AG04449 (cell line): Measurements from ENCODE around the gene COX10.
"Not testable (repeated sequence)": the region's sequence is repeated elsewhere in the genome, so short reads cannot be mapped to it uniquely, and the experiment has no call there.

Experiments used
- CTCF ChIA-PET: fragments of 350-600 bp; formaldehyde crosslinking; extraction: SDS; loops from one replicate; lab custom pipeline; 2021; ENCODE audit warnings: antibody characterized with exemption; lab: Yijun Ruan, JAX
- POLR2A ChIA-PET: fragments of 400-600, 350-600 bp; formaldehyde crosslinking; extraction: SDS; loops from one replicate; lab custom pipeline; 2020; ENCODE audit warnings: antibody characterized with exemption, inconsistent platforms; lab: Yijun Ruan, JAX
- DNase-seq: peaks from one replicate; pipeline ENCODE4 v3.0.0-alpha.2; 2010; ENCODE audit warnings: low read depth, low spot score
- H3K4me3 ChIP-seq: 2 replicates; pipeline ENCODE4 v1.5.1; 2011; ENCODE audit warnings: low read depth, mild to moderate bottlenecking, control low read depth, low read length
- TF ChIP-seq, protein P1 (sequence below): IDR thresholded peaks from one replicate; pipeline ENCODE4 v1.5.1; 2011; ENCODE audit warnings: mild to moderate bottlenecking, moderate library complexity, low read length, control low read depth, inconsistent platforms; ENCODE audit not compliant: insufficient read depth; ENCODE audit errors: missing control alignments

The COX10 gene

DNA sequence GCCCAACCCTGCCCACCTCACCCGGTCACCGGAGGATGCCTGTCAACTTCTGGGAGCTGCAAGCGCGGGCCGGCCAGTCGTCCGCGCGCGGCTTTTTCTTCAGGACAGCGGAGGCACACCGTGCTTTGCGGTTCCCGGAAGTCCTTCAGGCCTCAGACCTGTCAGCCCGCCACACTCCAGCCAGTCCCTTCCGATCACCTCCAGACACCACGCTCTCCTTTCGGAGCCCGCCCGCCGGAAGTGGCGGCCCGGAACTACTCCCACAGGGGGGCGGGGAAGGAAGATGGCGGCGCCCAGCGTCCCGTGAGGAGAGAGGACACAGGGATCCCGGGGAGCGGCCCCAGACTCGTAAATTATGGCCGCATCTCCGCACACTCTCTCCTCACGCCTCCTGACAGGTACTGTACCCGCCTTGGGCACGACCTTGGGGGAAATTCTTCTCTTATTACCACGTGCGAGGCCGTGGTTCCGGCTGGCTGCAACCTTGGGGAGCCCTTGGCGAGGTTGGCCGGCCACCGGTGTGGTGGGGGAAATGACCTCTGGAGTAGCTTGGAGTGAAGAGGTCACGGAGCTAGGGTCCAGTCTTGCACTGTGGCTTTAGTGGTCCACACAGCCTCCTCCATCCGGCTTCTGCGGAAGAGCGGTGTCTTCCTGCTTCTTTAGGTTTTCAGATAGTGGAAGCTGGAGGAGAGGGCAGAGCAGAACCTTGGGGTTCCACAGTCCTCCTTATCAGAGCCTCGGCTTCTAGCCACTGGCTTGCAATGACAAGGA is at the start of gene COX10:
COX10 (plus strand) TSS at position 254 of the 771 bp plus-strand sequence; CDS start at position 356, 102 bp downstream.
- peak within 1 kb of the TSS; percentile 96 for H3K4me3 ChIP-seq
- ChIA-PET CTCF (no interaction called here), POLR2A (interaction anchor here (0.7 to 0.9 kb wide), 2 partner anchors 234 to 960 kb away, joined by 3 read pairs; no protein-coding TSS in a partner anchor)
- DNase-seq, result no peak
- TF ChIP-seq, protein P1, sequence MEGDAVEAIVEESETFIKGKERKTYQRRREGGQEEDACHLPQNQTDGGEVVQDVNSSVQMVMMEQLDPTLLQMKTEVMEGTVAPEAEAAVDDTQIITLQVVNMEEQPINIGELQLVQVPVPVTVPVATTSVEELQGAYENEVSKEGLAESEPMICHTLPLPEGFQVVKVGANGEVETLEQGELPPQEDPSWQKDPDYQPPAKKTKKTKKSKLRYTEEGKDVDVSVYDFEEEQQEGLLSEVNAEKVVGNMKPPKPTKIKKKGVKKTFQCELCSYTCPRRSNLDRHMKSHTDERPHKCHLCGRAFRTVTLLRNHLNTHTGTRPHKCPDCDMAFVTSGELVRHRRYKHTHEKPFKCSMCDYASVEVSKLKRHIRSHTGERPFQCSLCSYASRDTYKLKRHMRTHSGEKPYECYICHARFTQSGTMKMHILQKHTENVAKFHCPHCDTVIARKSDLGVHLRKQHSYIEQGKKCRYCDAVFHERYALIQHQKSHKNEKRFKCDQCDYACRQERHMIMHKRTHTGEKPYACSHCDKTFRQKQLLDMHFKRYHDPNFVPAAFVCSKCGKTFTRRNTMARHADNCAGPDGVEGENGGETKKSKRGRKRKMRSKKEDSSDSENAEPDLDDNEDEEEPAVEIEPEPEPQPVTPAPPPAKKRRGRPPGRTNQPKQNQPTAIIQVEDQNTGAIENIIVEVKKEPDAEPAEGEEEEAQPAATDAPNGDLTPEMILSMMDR, result no peak

DNA sequence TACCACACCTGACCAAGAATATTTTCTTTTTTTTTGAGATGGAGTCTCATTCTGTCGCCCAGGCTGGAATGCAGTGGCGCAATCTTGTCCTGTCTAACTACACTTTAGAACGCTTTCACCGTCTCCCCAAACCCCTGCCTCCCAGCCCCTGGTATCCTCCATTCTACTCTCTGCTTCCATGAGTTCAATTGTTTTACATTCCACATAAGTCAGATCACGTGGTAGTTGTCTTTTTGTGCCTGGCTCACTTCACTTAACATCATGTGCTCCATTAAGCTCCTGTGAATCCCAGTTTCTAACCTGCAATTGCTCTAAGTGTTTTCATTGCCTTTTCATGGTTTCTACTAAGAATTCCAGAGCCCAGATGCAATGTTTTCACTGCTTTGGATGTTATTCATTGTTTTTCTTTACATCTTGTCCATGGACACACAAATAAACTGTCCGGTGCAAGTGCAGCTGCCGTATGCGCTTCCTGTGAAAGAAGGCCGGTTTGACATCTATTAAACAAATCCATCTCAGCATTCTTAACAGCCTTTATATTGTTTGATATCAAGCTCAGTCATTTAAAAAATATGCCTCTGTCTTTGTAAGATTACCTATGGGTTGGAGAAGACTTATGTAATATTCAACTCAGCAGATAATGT is 47.5 kb upstream of the COX10 start:
- POLR2A ChIA-PET, H3K4me3 ChIP-seq, DNase-seq, CTCF ChIA-PET: not testable (repeated sequence)

DNA sequence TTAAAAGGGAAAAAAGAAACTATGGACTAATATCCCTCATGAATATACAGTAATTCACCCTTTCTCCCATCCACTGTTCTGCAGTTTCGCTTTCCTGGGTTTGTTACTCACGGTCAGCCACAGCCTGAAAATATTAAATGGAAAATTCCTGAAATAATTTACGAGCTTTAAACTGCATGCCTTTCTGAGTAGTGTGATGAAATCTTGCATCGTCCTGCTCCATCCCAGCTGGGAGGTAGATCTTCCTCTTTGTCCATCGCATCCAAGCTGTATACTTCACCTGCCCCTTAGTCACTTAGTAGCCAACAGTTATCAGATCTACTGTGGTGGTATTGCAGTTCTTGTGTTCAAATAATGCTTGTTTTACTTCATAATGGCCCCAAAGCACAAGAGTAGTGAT is 39.5 kb upstream of the COX10 start:
- CTCF ChIA-PET, result interaction anchor here (0.9 kb wide), 1 partner anchor 13 kb away, joined by 3 read pairs; no protein-coding TSS in a partner anchor
- DNase-seq, POLR2A ChIA-PET, H3K4me3 ChIP-seq: not testable (repeated sequence)

DNA sequence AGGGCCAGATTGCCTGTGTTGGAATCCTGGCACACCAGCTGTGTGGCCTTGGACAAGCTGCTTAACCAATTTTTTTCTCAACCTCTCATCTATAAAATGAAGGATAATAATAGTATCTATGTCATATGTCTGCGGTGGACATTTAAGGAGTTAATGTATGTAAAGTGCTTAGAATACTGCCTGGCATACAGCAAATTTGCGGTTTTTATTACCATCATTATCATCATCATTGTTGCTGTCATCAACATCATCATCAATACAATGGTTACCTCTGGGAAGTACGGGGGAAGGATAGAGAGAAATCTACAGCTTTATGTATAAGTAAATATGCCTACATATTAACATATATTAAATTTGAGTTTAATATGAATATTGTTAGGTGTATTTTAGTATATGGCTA is 37.1 kb upstream of the COX10 start:
- H3K4me3 ChIP-seq, result no peak overlapping the region
- POLR2A ChIA-PET, result no interaction called here
- CTCF ChIA-PET, result no interaction called here
- TF ChIP-seq, protein P1, result no peak
- DNase-seq, result no peak

DNA sequence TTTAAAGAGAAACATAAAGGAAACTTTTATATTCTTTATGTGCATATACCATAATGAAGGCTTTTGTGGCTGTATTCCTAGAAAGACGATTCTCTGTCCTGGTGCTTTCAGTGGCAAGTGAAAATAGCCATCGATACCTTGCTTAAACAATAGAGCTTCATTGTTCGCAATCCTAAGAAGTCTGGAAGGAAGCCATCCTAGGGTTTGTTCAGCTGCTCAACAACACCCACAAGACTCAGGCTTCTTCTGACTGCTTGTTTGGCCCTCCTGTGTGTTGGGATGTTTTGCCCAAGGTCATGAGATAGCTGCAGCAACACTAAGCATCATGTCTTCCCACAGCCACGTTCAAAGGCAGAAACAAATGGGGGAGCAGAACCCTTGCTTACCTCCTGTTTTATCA is 36.1 kb upstream of the COX10 start:
- ChIA-PET CTCF (interaction anchor here (1.0 to 1.2 kb wide), 2 partner anchors 16 to 894 kb away, joined by 3 read pairs; no protein-coding TSS in a partner anchor), POLR2A (no interaction called here)
- no peak overlapping the region for H3K4me3 ChIP-seq
- TF ChIP-seq, protein P1, result no peak
- no peak for DNase-seq

DNA sequence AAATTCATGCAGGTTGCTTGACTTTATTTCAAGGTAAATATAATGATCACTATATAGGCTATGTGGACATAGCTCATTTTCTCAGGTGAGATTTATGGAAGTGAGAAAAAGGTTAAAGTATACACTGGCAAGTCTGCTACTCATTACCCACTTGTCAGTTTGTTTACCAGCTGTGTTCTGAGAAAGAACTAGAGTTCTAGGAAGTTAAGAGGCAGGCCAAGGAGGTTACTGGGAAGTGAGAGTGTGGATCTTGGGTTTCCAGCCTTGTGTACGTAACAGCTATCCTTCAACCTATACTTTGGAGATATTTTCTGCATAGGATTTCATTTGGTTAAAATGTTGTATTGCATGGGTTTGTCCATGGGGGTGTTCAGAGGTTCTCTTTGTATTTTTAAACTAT is 31.9 kb upstream of the COX10 start:
- no peak overlapping the region for H3K4me3 ChIP-seq
- ChIA-PET CTCF (interaction anchor here (1.3 kb wide), 1 partner anchor 443 kb away, joined by 4 read pairs; no protein-coding TSS in a partner anchor), POLR2A (no interaction called here)
- TF ChIP-seq, protein P1, result no peak
- no peak for DNase-seq

DNA sequence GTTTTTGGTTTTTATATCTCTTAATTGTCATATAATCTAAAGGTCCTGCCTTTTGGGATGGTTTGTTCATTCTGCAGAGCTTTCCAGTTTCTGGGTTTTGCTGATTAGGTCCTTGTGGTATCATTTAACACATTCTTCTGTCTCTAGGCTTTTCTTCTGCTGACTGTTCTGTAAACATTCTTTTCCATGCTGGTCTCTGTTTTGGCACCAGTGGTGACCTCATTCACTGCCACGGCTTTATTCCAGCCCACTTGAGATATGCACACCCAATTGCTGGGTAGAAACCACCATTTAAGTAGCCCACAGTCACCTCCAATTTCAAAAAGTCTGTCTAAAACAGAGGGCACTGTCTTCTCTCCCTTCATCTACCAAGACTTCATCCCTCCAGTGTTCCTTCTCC is 31.1 kb upstream of the COX10 start:
- TF ChIP-seq, protein P1, result no peak
- POLR2A ChIA-PET, result no interaction called here
- H3K4me3 ChIP-seq, result no peak overlapping the region
- peak; percentile 44 for DNase-seq
- CTCF ChIA-PET, result no interaction called here
